ENCODE measurements around the gene NXPE2. TPM values are rescaled to one million over a fixed set of nuclear protein-coding genes. Genes with fewer than 3 reads are reported as not detected.
"Not testable (repeated sequence)": the region's sequence is repeated elsewhere in the genome, so short reads cannot be mapped to it uniquely, and the experiment has no call there.

NXPE2 gene
- total RNA-seq (2013), result not detected
- not detected for polyA plus RNA-seq
- polyA minus RNA-seq, result not detected in 2 replicates
- total RNA-seq, result 0 to 0.81 (median 0) reads per million in 11 experiments

DNA sequence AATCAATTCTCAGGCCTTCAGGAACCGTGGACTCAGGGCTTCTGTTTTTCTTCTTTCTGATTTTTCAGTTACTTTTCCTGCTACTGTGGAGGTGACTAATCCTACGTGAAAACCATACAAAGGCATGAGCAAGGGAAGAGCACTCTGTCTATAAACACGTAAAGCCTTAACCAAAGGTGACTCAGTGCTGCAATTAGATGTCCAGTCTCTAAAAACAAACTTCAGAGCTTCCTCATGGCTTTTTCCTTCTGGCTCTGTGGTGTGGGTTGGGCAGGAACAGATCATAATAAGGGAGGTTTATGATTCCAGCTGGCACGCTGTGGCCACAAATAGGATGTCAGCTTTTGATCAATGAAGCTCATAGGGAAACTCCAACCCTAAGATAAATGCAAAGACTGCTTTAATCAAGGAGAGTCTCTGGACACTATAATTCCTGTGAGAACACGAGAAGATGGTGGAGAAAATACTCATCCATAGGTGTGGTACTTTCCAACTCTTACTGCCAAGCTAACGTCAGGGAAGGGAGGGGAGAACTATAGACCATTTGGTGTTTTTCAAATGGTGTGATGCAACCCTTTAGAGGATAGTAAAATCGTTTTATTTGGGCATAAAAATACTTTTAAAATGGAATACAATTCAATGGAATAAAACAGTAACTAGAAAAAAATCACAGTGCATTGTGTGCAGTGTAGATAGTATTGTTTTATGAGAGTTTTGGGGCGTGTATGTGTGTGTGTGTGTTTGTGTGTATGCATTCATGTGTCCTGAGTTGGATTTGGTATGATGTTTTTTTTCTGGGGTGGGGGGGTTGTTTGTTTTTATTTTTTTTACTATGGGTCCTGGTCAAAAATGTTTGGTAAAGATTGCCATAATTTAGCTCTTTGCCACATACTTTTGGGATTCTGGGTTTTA is at the start of gene NXPE2:
NXPE2 (plus strand) TSS at position 403 of the 912 bp plus-strand sequence; CDS start at position 452, 49 bp downstream.
- TF ChIP-seq, protein P1, sequence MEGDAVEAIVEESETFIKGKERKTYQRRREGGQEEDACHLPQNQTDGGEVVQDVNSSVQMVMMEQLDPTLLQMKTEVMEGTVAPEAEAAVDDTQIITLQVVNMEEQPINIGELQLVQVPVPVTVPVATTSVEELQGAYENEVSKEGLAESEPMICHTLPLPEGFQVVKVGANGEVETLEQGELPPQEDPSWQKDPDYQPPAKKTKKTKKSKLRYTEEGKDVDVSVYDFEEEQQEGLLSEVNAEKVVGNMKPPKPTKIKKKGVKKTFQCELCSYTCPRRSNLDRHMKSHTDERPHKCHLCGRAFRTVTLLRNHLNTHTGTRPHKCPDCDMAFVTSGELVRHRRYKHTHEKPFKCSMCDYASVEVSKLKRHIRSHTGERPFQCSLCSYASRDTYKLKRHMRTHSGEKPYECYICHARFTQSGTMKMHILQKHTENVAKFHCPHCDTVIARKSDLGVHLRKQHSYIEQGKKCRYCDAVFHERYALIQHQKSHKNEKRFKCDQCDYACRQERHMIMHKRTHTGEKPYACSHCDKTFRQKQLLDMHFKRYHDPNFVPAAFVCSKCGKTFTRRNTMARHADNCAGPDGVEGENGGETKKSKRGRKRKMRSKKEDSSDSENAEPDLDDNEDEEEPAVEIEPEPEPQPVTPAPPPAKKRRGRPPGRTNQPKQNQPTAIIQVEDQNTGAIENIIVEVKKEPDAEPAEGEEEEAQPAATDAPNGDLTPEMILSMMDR (IDR thresholded peaks at IDR 0.05), result no peak
- H3K36me3 Mint-ChIP-seq, result no peaks in the 10 kb centered on the region
- Histone ChIP-seq H3K27ac (ENCODE audit: low read depth in 1 of 2, low read length in 2 of 2) (no peak within 1 kb of the TSS), H3K9ac (ENCODE audit: insufficient read depth, low read length, poor library complexity, severe bottlenecking) (no peak within 1 kb of the TSS), H3K9me3 (replicated peaks in 1 of 2; ENCODE audit: control insufficient read depth in 1 of 2, insufficient read depth in 1 of 2, low read length in 2 of 2) (peaks cover 2 to 3% of the 10 kb centered on the region in 2 donors), H3K4me2 (replicated peaks; ENCODE audit: extremely low read depth, low read length, poor library complexity, severe bottlenecking) (no peak within 1 kb of the TSS), H3K79me2 (ENCODE audit: insufficient read depth, low read length) (no peaks in the 10 kb centered on the region), H3K27me3 (ENCODE audit: control insufficient read depth in 2 of 2, insufficient read depth in 2 of 2, low read length in 2 of 2) (no peaks in the 10 kb centered on the region), H3K36me3 (replicated peaks in 1 of 2; ENCODE audit: control insufficient read depth in 1 of 2, insufficient read depth in 2 of 2, low read length in 2 of 2) (no peaks in the 10 kb centered on the region), H2AFZ (ENCODE audit: insufficient read depth, low read depth, low read length, poor library complexity, severe bottlenecking) (no peak within 1 kb of the TSS), H3K4me3 (replicated peaks in 1 of 3; ENCODE audit: low read depth in 2 of 3, low read length in 3 of 3) (no peak within 1 kb of the TSS), H4K20me1 (ENCODE audit: insufficient read depth, low read length) (no peaks in the 10 kb centered on the region), H3K4me1 (ENCODE audit: control insufficient read depth in 1 of 2, insufficient read depth in 2 of 2, low read length in 2 of 2) (no peaks in the 10 kb centered on the region)
- H3K27ac Mint-ChIP-seq, result no peak within 1 kb of the TSS
- no peaks in the 10 kb centered on the region for H3K4me1 Mint-ChIP-seq
- whole genome bisulfite sequencing (ENCODE audit: insufficient coverage), result 89% methylated on average over 3 of the region's 8 CpGs
- H3K27me3 Mint-ChIP-seq (ENCODE audit: low read depth in 3 of 3), result peaks cover 0 to 1% (median 0%) of the 10 kb centered on the region in 3 donors
- intact Hi-C loops (cut with micrococcal nuclease), result no loop called here
- no peak for DNase-seq
- H3K9me3 Mint-ChIP-seq, result peaks cover 2 to 6% (median 2%) of the 10 kb centered on the region in 7 donors
- no peak within 1 kb of the TSS for H3K4me3 Mint-ChIP-seq

DNA sequence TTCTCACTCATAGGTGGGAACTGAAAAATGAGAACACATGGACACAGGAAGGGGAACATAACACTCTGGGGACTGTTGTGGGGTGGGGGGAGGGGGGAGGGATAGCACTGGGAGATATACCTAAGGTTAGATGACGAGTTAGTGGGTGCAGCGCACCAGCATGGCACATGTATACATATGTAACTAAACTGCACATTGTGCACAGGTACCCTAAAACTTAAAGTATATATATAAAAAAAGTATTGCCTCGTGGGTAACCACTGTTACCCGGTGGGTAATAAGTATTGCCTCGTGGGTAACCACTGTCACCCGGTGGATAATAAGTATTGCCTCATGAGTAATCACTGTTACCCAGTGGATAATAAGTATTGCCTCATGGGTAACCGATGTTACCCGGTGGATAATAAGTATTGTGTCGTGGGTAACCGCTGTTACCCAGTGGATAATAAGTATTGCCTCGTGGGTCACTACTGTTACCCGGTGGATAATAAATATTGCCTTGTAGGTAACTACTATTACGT is 46.8 kb upstream of the NXPE2 start:
- H3K9me3 Mint-ChIP-seq; H3K27me3 Mint-ChIP-seq (ENCODE audit: low read depth in 3 of 3); H3K9me3 ChIP-seq (replicated peaks in 1 of 2; ENCODE audit: control insufficient read depth in 1 of 2, insufficient read depth in 1 of 2, low read length in 2 of 2); H3K36me3 Mint-ChIP-seq; H3K4me3 ChIP-seq (replicated peaks in 1 of 3; ENCODE audit: low read depth in 2 of 3, low read length in 3 of 3); H3K4me1 ChIP-seq (ENCODE audit: control insufficient read depth in 1 of 2, insufficient read depth in 2 of 2, low read length in 2 of 2); H3K36me3 ChIP-seq (replicated peaks in 1 of 2; ENCODE audit: control insufficient read depth in 1 of 2, insufficient read depth in 2 of 2, low read length in 2 of 2); H4K20me1 ChIP-seq (ENCODE audit: insufficient read depth, low read length); H3K4me2 ChIP-seq (replicated peaks; ENCODE audit: extremely low read depth, low read length, poor library complexity, severe bottlenecking); H3K27me3 ChIP-seq (ENCODE audit: control insufficient read depth in 2 of 2, insufficient read depth in 2 of 2, low read length in 2 of 2); H3K4me1 Mint-ChIP-seq; H3K9ac ChIP-seq (ENCODE audit: insufficient read depth, low read length, poor library complexity, severe bottlenecking); H3K4me3 Mint-ChIP-seq; H2AFZ ChIP-seq (ENCODE audit: insufficient read depth, low read depth, low read length, poor library complexity, severe bottlenecking); intact Hi-C loops (cut with micrococcal nuclease); H3K27ac Mint-ChIP-seq; DNase-seq; H3K27ac ChIP-seq (ENCODE audit: low read depth in 1 of 2, low read length in 2 of 2); H3K79me2 ChIP-seq (ENCODE audit: insufficient read depth, low read length): not testable (repeated sequence)
- WGBS (ENCODE audit: insufficient coverage), result 80% methylated on average over 4 of the region's 13 CpGs

DNA sequence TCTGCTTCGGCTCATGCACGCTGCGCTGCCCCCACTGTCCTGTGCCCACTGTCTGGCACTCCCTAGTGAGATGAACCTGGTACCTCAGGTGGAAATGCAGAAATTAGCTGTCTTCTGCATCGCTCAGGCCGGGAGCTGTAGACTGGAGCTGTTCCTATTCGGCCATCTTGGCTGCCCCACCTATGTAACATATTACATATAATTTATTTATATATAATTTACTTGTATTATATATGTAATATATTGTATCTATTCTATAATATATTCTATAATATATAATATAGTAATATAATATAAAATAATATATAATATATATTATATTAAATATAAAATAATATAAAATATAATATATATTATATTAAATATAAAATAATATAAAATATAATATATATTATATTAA is 38.9 kb upstream of the NXPE2 start:
- H3K27me3 ChIP-seq (ENCODE audit: control insufficient read depth in 2 of 2, insufficient read depth in 2 of 2, low read length in 2 of 2); H4K20me1 ChIP-seq (ENCODE audit: insufficient read depth, low read length); H3K9me3 ChIP-seq (replicated peaks in 1 of 2; ENCODE audit: control insufficient read depth in 1 of 2, insufficient read depth in 1 of 2, low read length in 2 of 2); H3K27ac ChIP-seq (ENCODE audit: low read depth in 1 of 2, low read length in 2 of 2); H3K9ac ChIP-seq (ENCODE audit: insufficient read depth, low read length, poor library complexity, severe bottlenecking); H3K4me3 ChIP-seq (replicated peaks in 1 of 3; ENCODE audit: low read depth in 2 of 3, low read length in 3 of 3); H3K4me1 ChIP-seq (ENCODE audit: control insufficient read depth in 1 of 2, insufficient read depth in 2 of 2, low read length in 2 of 2); intact Hi-C loops (cut with micrococcal nuclease); H3K79me2 ChIP-seq (ENCODE audit: insufficient read depth, low read length); DNase-seq; H3K27me3 Mint-ChIP-seq (ENCODE audit: low read depth in 3 of 3); H2AFZ ChIP-seq (ENCODE audit: insufficient read depth, low read depth, low read length, poor library complexity, severe bottlenecking); H3K36me3 Mint-ChIP-seq; H3K4me3 Mint-ChIP-seq; H3K4me1 Mint-ChIP-seq; H3K36me3 ChIP-seq (replicated peaks in 1 of 2; ENCODE audit: control insufficient read depth in 1 of 2, insufficient read depth in 2 of 2, low read length in 2 of 2); H3K27ac Mint-ChIP-seq; H3K4me2 ChIP-seq (replicated peaks; ENCODE audit: extremely low read depth, low read length, poor library complexity, severe bottlenecking): not testable (repeated sequence)
- WGBS (ENCODE audit: insufficient coverage), result 100% methylated on average over 3 of the region's 6 CpGs
- peaks cover 0 to 13% (median 6%) of the 10 kb centered on the region in 7 donors for H3K9me3 Mint-ChIP-seq
